Heart left ventricle (tissue), 13 donors: ENCODE measurements around the gene FUT8.

Source experiments
- CTCF ChIP-seq, 12 donors: fragments of 200-600 bp; sonication (generic) in 4 of 12; IDR thresholded peaks; one replicate each; pipeline versions ENCODE4 v1.5.0 to v1.8.0; 2018 to 2022; ENCODE audit warnings: antibody characterized with exemption in 12 of 12, mild to moderate bottlenecking in 5 of 12
- POLR2A ChIP-seq, 2 donors: fragments of 450-650 bp; IDR thresholded peaks; one replicate each; pipeline ENCODE4 v1.6.1; 2017; ENCODE audit warnings: antibody characterized with exemption in 2 of 2, mild to moderate bottlenecking in 2 of 2, moderate library complexity in 2 of 2
- donor health status: ischemic (EF 13 %, LVEDD 7.1; RV severe dilation, severe dysfunction).
- donor health status: DM: no; HTN: yes; CAD: no.
- donor health status: DM: no; HTN: no; CAD: no.
- donor health status: ischemic (EF 25% LVEDD 6.9; RV normal size, moderate dysfunction).
- donor health status: ischemic (EF 25% LVEDD 5.7; RV mildly dilated, moderate dysfunction).
- donor health status: ischemic (EF 35%, LVEDD 5.7; RV mildly dilated, moderate dysfunction).
- donor health status: nonischemic (EF 11% LVEDD 7.7; RV severe dilation, severe dysfunction).
- donor health status: DM: yes; HTN: yes; CAD: no.
- donor health status: PGD.
- donor health status: ischemic (EF 29% LVEDD 5.4; RV normal size, mild dysfunction).
- donor health status: nonischemic (EF 23%, LVEDD 6.1; RV moderate dilation, normal function).

- peak; percentile 43 to 78 (median 60) for TF ChIP-seq CTCF (IDR thresholded peaks at IDR 0.05)
- TF ChIP-seq POLR2A (IDR thresholded peaks at IDR 0.05), result peak in 1 of 2 donors; percentile 83
These were observed at the start of gene FUT8 for GRCh38 chr14:65412032-65412846.
